ENCODE data around the gene ANG. TPM values are rescaled to one million over a fixed set of nuclear protein-coding genes. Genes with fewer than 3 reads are reported as not detected.
A peak's percentile ranks its signal among the peaks of the same experiment; 100 is the strongest.

The ANG gene
- polyA plus RNA-seq, 1 of the 3 experiments (the other 2 are of a cell fraction), result 3.6 TPM

DNA sequence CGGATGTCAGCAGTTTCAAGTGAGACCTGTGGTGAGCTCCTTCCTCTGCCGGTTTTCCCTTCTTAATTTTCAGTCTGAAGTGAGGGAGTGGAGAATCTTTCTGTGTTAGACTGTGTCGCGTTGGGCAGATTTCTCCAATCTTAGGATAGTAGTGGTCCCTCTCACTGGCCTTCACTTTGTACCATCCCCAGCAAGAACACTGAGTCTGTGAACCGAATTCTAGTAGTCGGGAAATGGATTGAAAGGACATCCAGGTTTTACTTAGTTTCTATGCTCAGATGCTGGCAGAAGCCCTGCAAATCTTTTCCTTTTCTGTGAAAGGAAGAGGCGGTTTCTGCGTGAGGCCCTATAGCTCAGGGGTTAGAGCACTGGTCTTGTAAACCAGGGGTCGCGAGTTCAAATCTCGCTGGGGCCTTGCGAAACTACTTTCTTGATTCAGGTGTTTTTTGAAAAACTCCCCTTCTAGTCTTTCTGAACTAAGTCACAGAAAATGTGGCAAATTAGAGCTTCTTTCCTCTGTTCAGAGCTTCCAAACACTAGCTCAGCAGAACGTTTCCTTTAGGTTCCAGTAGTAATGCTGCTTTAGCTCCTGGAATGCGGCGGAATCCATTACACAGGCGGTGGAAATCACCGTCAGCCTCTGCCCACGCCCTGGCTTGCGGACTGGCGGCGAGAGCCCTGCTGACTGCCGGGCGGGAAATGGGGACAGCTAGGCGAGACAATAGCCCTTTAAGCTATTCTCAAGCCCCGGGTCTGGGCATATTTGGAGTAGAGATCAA is 7.0 kb upstream of the ANG start:
- Histone ChIP-seq H3K79me2 (ENCODE audit: insufficient read depth) (no peaks in the 10 kb centered on the region), H3K27ac (ENCODE audit: low read depth in 2 of 2, low read length in 1 of 2) (peak overlapping the region; percentile 94 to 98), H3K4me2 (peak overlapping the region; percentile 97), H3K4me1 (ENCODE audit: control insufficient read depth in 1 of 2, insufficient read depth in 2 of 2, low read depth in 1 of 2, low read length in 1 of 2) (peaks cover 5 to 26% of the 10 kb centered on the region in 2 experiments; a peak in 3 of 4 replicates), H3K9me2 (no peaks in the 10 kb centered on the region), H3K9me3 (no peaks in the 10 kb centered on the region), H3K36me3 (replicated peaks in 1 of 2; ENCODE audit: control insufficient read depth in 1 of 2, insufficient read depth in 2 of 2, low read length in 1 of 2) (no peaks in the 10 kb centered on the region), H2AFZ (ENCODE audit: low read depth) (peak overlapping the region; percentile 97), H4K20me1 (ENCODE audit: insufficient read depth) (no peaks in the 10 kb centered on the region), H3K4me3 (ENCODE audit: low read depth in 2 of 2, low read length in 1 of 2) (peak overlapping the region; percentile 93 to 97), H3K27me3 (ENCODE audit: insufficient read depth) (peaks cover 12% of the 10 kb centered on the region), H3K9ac (peak overlapping the region; percentile 97), H3F3A (replicated peaks; ENCODE audit: insufficient read depth) (peaks cover 39% of the 10 kb centered on the region)
- WGBS (ENCODE audit: low lambda C conversion rate), result under 1% methylated on average over 25 of the region's 25 CpGs
- peak; percentile 51 for DNase-seq
- CTCF ChIA-PET, result interaction anchor here (0.8 to 5.5 kb wide), 12 partner anchors 10 to 290 kb away, joined by 3 to 25 read pairs (median 3); no protein-coding TSS in a partner anchor
- POLR2A ChIA-PET, result interaction anchor here (1.1 to 1.6 kb wide), 2 partner anchors 226 to 339 kb away, joined by 3 to 4 read pairs; partner anchors contain the start of genes APEX1 and PARP2
- TF ChIP-seq TCF12 (IDR thresholded peaks at IDR 0.05) (0 out of 2 replicates have a peak, but pooled peaks have one; percentile 8), RCOR1 (IDR thresholded peaks at IDR 0.05; ENCODE audit: low read length) (peak; percentile 51; the same call in 1 of the 2 replicates), TEAD4 (IDR thresholded peaks at IDR 0.05; ENCODE audit: borderline replicate concordance, insufficient read depth) (peak; percentile 92), FOSL2 (IDR thresholded peaks at IDR 0.05; ENCODE audit: borderline replicate concordance, low read depth) (peak; percentile 70), NFIC (IDR thresholded peaks at IDR 0.05; ENCODE audit: borderline replicate concordance) (0 out of 2 replicates have a peak, but pooled peaks have one; percentile 5), EP300 (IDR thresholded peaks at IDR 0.05; ENCODE audit: borderline replicate concordance in 1 of 2, low read depth in 1 of 2, low read length in 1 of 2) (peak in 1 of 2 experiments; percentile 33; a peak in 1 of 4 replicates), GABPA (IDR thresholded peaks at IDR 0.05; ENCODE audit: low read depth) (peak; percentile 28; the same call in 1 of the 2 replicates), REST (IDR thresholded peaks at IDR 0.05; ENCODE audit: low read depth, low read length) (0 out of 2 replicates have a peak, but pooled peaks have one; percentile 18), MEF2A (IDR thresholded peaks at IDR 0.05; ENCODE audit: borderline replicate concordance, low read depth) (no peak), CHD2 (IDR thresholded peaks at IDR 0.05; ENCODE audit: low read length, partially characterized antibody) (peak; percentile 20), RXRA (IDR thresholded peaks at IDR 0.05; ENCODE audit: borderline replicate concordance, low read depth) (peak; percentile 35; the same call in 1 of the 2 replicates), ELF1 (IDR thresholded peaks at IDR 0.05) (no peak; the same call in 1 of the 2 replicates), RAD21 (IDR thresholded peaks at IDR 0.05; ENCODE audit: low read length) (no peak), FOXM1 (IDR thresholded peaks at IDR 0.05; ENCODE audit: low read depth) (0 out of 2 replicates have a peak, but pooled peaks have one; percentile 26), YY1 (IDR thresholded peaks at IDR 0.05; ENCODE audit: low read depth) (0 out of 2 replicates have a peak, but pooled peaks have one; percentile 12)

All from SK-N-SH (cell line).